Ovary (tissue), 9 donors: ENCODE measurements around the gene TRAK1. TPM values are rescaled to one million over a fixed set of nuclear protein-coding genes. Genes with fewer than 3 reads are reported as not detected.

ENCODE experiments used
- DNase-seq, 5 donors: peaks; one replicate each; pipeline ENCODE4 v3.0.0-alpha.2; 2019 to 2020
- H3K27ac ChIP-seq, 2 donors: fragments of 200-600 bp; one replicate each; pipeline versions ENCODE4 v1.5.1 to v1.8.0; 2019 to 2022
- H3K27me3 ChIP-seq: fragments of 200-600 bp; one replicate; pipeline ENCODE4 v1.8.0; 2022
- H3K36me3 ChIP-seq: fragments of 200-600 bp; sonication (generic); one replicate; pipeline ENCODE4 v1.5.1; 2019
- H3K4me1 ChIP-seq: one replicate; pipeline ENCODE4 v1.8.1; 2013; ENCODE audit warnings: mild to moderate bottlenecking, moderate library complexity; ENCODE audit not compliant: insufficient read depth
- H3K4me3 ChIP-seq: fragments of 200-600 bp; sonication (generic); one replicate; pipeline ENCODE4 v1.5.1; 2017
- H3K9me3 ChIP-seq, 2 donors: fragments of 200-600 bp in 1 of 2; sonication (generic) in 1 of 2; one replicate each; pipeline versions ENCODE4 v1.5.1 to v1.8.1; 2013 to 2019; ENCODE audit warnings: mild to moderate bottlenecking in 1 of 2, moderate library complexity in 1 of 2
- CTCF ChIP-seq, 3 donors: fragments of 450-650 bp in 2 of 3; fragments of 200-600 bp in 1 of 3; IDR thresholded peaks; one replicate each; pipeline versions ENCODE4 v1.5.1 to v1.8.0; 2016 to 2022; ENCODE audit warnings: antibody characterized with exemption in 3 of 3, mild to moderate bottlenecking in 1 of 3
- EP300 ChIP-seq: sonication (generic); formaldehyde crosslinking; IDR thresholded peaks from one replicate; pipeline ENCODE4 v1.6.1; 2017; ENCODE audit warnings: antibody characterized with exemption
- POLR2A ChIP-seq: fragments of 450-650 bp; IDR thresholded peaks from one replicate; pipeline ENCODE4 v1.6.1; 2017; ENCODE audit warnings: antibody characterized with exemption, mild to moderate bottlenecking, moderate library complexity
- WGBS, 3 donors: extraction: QIAGEN DNeasy Blood & Tissue Kit in 1 of 3; methylation state at CpG; one replicate each; pipeline versions ENCODE4 v1.1.5 to v1.1.7; 2013 to 2017; 5-methylcytosine and 5-hydroxymethylcytosine counted together
- intact Hi-C, 4 donors: fragments of 100-400 bp; cut with DNase I; formaldehyde crosslinking; loops; one replicate each; pipeline versions ENCODE4 v1.11.0 to v1.15.1; 2022 to 2023
- polyA plus RNA-seq, 2 donors: library from polyadenylated mRNA; stranded (reverse); fragments of 200-250 nt in 1 of 2; fragments of 350-450 nt in 1 of 2; fragmentation: Illumina TruSeq in 1 of 2; extraction: RNeasy Lipid Tissue Mini Kit (QIAGEN cat#74804) in 1 of 2; gene quantifications; one replicate each; pipeline ENCODE4 v1.2.3, GENCODE V29; 2013 to 2014
- total RNA-seq, 7 donors: library from RNA; depleted of rRNA in 2 of 7; stranded (reverse); fragments of >200 nt in 2 of 7; fragmentation: NEBNext Ultra II Directional in 3 of 7; extraction: Animal tissue kit (Norgen Biotek cat#: 25700) in 3 of 7; gene quantifications; one replicate each; pipeline versions ENCODE4 v1.1.0 to v1.2.4, GENCODE V29; 2016 to 2023
- donor health status: DM: no; HTN: no; CAD: no; lungs with moderate emphysema.
- donor health status: DM: no; HTN: no; CAD: no.
- donor health status: Bipolar disorder and iron deficiency.
- donor health status: DM: yes; HTN: yes; CAD: no.
- donor health status: DM: no; HTN: no; CAD: no.
- donor health status: DM: yes; HTN: yes; CAD: no.

The TRAK1 gene
- total and polyA plus RNA-seq, 9 donors, result 7.1 to 17.7 (median 14.9) TPM

- intact Hi-C loops, result no loop called here
- H3K4me1 ChIP-seq, result peaks cover 2% of the 10 kb centered on the region
Observed at GRCh38 chr3:42057561-42058211, 33.5 kb upstream of the TRAK1 start.

GRCh38 chr3:42061025-42061712 is 30.0 kb upstream of the TRAK1 start:
- intact Hi-C loops, result no loop called here
- TF ChIP-seq POLR2A (no peak), EP300 (no peak), CTCF (IDR thresholded peaks at IDR 0.05) (no peak)
- H3K4me3 ChIP-seq, result no peak overlapping the region
- H3K9me3 ChIP-seq, result no peaks in the 10 kb centered on the region
- H3K4me1 ChIP-seq, result no peaks in the 10 kb centered on the region
- H3K36me3 ChIP-seq, result no peaks in the 10 kb centered on the region
- no peak overlapping the region for H3K27ac ChIP-seq
- 35 to 43% (median 42%) methylated on average over 7 of the region's 7 CpGs for WGBS, 3 donors
- DNase-seq, result no peak
- H3K27me3 ChIP-seq, result no peaks in the 10 kb centered on the region

More at GRCh38 chr3:42057561-42058211, 33.5 kb upstream of the TRAK1 start:
- H3K27ac ChIP-seq, result no peak overlapping the region
- no peaks in the 10 kb centered on the region for H3K9me3 ChIP-seq
- no peak for DNase-seq
- no peaks in the 10 kb centered on the region for H3K27me3 ChIP-seq
- 79 to 90% (median 89%) methylated on average over 7 of the region's 7 CpGs for WGBS, 3 donors
- no peaks in the 10 kb centered on the region for H3K36me3 ChIP-seq
- TF ChIP-seq EP300, result no peak
- TF ChIP-seq POLR2A, result no peak
- TF ChIP-seq CTCF (IDR thresholded peaks at IDR 0.05), result no peak
- H3K4me3 ChIP-seq, result no peak overlapping the region

- TF ChIP-seq EP300, result no peak
- no peak for TF ChIP-seq POLR2A
- TF ChIP-seq CTCF (IDR thresholded peaks at IDR 0.05), result no peak
- Histone ChIP-seq H3K4me3 (no peak overlapping the region), H3K27me3 (no peaks in the 10 kb centered on the region), H3K36me3 (no peaks in the 10 kb centered on the region), H3K9me3 (no peaks in the 10 kb centered on the region), H3K27ac (no peak overlapping the region), H3K4me1 (peaks cover 4% of the 10 kb centered on the region)
- WGBS, 3 donors, result 61 to 72% (median 63%) methylated on average over 6 of the region's 6 CpGs
- intact Hi-C loops, result no loop called here
- peak in 1 of 5 donors; percentile 61 for DNase-seq
Observed at GRCh38 chr3:42061713-42062380, 29.3 kb upstream of the TRAK1 start.

GRCh38 chr3:42062464-42062863 is 28.7 kb upstream of the TRAK1 start:
- Histone ChIP-seq H3K36me3 (no peaks in the 10 kb centered on the region), H3K4me1 (peaks cover 4% of the 10 kb centered on the region), H3K27ac (no peak overlapping the region), H3K27me3 (no peaks in the 10 kb centered on the region), H3K4me3 (no peak overlapping the region), H3K9me3 (no peaks in the 10 kb centered on the region)
- WGBS, 3 donors, result 97 to 100% (median 100%) methylated on average over 1 of the region's 1 CpG
- intact Hi-C loops, result no loop called here
- no peak for DNase-seq
- TF ChIP-seq POLR2A (no peak), EP300 (no peak), CTCF (IDR thresholded peaks at IDR 0.05) (no peak)
